Measurements from ENCODE around the gene ARHGAP28. TPM values are rescaled to one million over a fixed set of nuclear protein-coding genes. Genes with fewer than 3 reads are reported as not detected.
"Not testable (repeated sequence)": the region's sequence is repeated elsewhere in the genome, so short reads cannot be mapped to it uniquely, and the experiment has no call there.

Gene ARHGAP28
- total RNA-seq, 4 donors from 2014 or later: 1.0 to 39.0 (median 8.7) TPM

DNA sequence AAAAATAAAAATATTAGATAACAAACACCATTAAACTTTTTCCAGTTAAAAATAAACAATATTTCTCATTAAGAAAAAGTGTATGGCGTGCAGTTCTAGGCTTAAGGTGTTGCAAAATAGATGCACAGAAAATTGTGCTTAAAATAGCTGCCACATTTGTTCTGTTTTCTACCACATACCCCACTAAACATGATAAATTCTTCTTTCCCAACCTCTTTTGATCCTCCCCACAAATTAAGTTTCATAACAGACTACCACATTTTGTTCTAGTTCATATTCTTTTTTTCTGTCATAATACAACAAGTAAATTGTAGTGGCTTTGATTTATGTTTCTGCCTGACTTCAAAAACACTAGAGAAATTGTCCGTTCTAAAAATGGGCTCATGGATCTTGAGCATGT is 64.5 kb downstream of the ARHGAP28 start:
- no peaks in the 10 kb centered on the region for H3K36me3 ChIP-seq
- no peaks in the 10 kb centered on the region for H3K4me1 ChIP-seq
- H3K27ac ChIP-seq: no peak overlapping the region
- no peaks in the 10 kb centered on the region for H3K27me3 ChIP-seq
- H3K4me3 ChIP-seq: no peak overlapping the region
- intact Hi-C loops (cut with DNase I; ENCODE audit: low total_unique reads): no loop called here
- H3K9me3 ChIP-seq: no peaks in the 10 kb centered on the region
- DNase-seq: no peak
- TF ChIP-seq POLR2A (IDR thresholded peaks at IDR 0.05): no peak
- TF ChIP-seq, protein P1, sequence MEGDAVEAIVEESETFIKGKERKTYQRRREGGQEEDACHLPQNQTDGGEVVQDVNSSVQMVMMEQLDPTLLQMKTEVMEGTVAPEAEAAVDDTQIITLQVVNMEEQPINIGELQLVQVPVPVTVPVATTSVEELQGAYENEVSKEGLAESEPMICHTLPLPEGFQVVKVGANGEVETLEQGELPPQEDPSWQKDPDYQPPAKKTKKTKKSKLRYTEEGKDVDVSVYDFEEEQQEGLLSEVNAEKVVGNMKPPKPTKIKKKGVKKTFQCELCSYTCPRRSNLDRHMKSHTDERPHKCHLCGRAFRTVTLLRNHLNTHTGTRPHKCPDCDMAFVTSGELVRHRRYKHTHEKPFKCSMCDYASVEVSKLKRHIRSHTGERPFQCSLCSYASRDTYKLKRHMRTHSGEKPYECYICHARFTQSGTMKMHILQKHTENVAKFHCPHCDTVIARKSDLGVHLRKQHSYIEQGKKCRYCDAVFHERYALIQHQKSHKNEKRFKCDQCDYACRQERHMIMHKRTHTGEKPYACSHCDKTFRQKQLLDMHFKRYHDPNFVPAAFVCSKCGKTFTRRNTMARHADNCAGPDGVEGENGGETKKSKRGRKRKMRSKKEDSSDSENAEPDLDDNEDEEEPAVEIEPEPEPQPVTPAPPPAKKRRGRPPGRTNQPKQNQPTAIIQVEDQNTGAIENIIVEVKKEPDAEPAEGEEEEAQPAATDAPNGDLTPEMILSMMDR (IDR thresholded peaks at IDR 0.05): no peak

DNA sequence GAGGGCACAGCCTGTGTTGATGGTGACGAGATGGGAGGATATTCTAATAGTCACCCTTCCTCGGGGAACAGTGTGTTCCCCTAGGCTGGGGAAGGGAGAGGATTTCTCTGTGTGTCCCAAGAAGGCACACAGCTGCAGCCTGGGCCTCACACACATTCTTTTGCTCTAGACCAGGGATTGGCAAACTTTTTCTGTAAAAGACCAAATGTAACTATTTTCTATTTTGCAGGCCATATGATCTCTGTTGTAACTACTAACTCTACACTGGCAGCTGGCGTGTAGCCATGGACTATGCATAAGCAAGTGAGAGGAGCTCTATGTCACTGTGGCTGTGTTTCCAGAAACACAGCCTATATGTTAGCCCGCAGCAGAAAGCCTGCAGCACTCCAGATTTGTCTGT is 65.8 kb downstream of the ARHGAP28 start:
- H3K27ac ChIP-seq: no peak overlapping the region
- intact Hi-C loops (cut with DNase I; ENCODE audit: low total_unique reads): no loop called here
- no peaks in the 10 kb centered on the region for H3K36me3 ChIP-seq
- H3K4me3 ChIP-seq: no peak overlapping the region
- DNase-seq: no peak
- no peaks in the 10 kb centered on the region for H3K9me3 ChIP-seq
- no peaks in the 10 kb centered on the region for H3K4me1 ChIP-seq
- H3K27me3 ChIP-seq: no peaks in the 10 kb centered on the region
- TF ChIP-seq, protein P1 (IDR thresholded peaks at IDR 0.05): no peak
- TF ChIP-seq POLR2A (IDR thresholded peaks at IDR 0.05): no peak

- Histone ChIP-seq H3K4me1 (no peaks in the 10 kb centered on the region), H3K36me3 (no peaks in the 10 kb centered on the region), H3K27me3 (no peaks in the 10 kb centered on the region), H3K4me3 (no peak overlapping the region), H3K27ac (no peak overlapping the region), H3K9me3 (no peaks in the 10 kb centered on the region)
- intact Hi-C loops (cut with DNase I; ENCODE audit: low total_unique reads): no loop called here
- TF ChIP-seq, protein P1 (IDR thresholded peaks at IDR 0.05): no peak
- TF ChIP-seq POLR2A (IDR thresholded peaks at IDR 0.05): no peak
- no peak for DNase-seq
Measured at GRCh38 chr18:6796511-6796910, 67.0 kb downstream of the ARHGAP28 start.

DNA sequence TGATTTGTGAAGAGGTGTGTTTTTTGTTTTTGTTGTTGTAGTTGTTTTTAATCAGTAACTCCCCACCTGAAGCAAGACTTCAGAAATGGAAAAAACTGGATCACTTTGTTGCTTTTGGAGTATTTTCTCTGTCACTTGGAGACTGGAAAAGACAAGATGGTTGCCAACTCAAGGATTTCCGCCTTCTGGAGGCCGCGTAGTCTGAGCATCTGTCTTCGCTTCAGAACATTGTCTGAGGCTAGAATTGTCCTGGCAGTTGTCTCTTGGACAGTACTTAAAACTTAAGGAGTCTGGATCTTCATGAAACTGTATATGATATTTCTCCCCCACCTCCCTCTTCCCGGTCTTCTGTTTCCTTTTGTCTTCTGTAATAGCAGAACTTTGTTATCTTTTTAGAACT is 67.7 kb downstream of the ARHGAP28 start:
- Histone ChIP-seq H3K27me3 (no peaks in the 10 kb centered on the region), H3K27ac (no peak overlapping the region), H3K36me3 (no peaks in the 10 kb centered on the region), H3K4me3 (no peak overlapping the region), H3K9me3 (no peaks in the 10 kb centered on the region), H3K4me1 (no peaks in the 10 kb centered on the region)
- TF ChIP-seq, protein P1 (IDR thresholded peaks at IDR 0.05): no peak
- no peak for TF ChIP-seq POLR2A (IDR thresholded peaks at IDR 0.05)
- intact Hi-C loops (cut with DNase I; ENCODE audit: low total_unique reads): no loop called here
- no peak for DNase-seq

DNA sequence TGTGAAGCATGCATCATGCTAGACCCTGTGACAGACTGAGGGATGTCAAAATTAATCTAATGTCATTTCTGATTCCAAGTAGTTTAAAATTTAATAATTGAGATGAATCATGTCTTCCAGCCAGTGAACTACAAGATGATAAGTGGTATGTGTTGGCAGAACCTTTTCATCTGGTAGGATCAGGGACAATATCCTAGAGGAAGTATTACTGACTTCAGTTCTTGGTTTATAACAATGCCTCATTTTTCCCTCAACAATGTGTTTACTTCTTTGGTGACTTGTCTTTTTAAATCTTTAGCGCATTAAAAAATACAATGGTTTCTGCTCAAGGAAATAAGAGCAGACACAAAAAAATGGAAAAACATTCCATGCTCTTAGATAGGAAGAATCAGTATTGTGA is 69.4 kb downstream of the ARHGAP28 start:
- Histone ChIP-seq H3K4me3 (no peak overlapping the region), H3K36me3 (no peaks in the 10 kb centered on the region), H3K9me3 (no peaks in the 10 kb centered on the region), H3K27ac (no peak overlapping the region), H3K4me1 (no peaks in the 10 kb centered on the region), H3K27me3 (no peaks in the 10 kb centered on the region)
- TF ChIP-seq, protein P1 (IDR thresholded peaks at IDR 0.05): no peak
- no peak for TF ChIP-seq POLR2A (IDR thresholded peaks at IDR 0.05)
- no peak for DNase-seq
- intact Hi-C loops (cut with DNase I; ENCODE audit: low total_unique reads): no loop called here

DNA sequence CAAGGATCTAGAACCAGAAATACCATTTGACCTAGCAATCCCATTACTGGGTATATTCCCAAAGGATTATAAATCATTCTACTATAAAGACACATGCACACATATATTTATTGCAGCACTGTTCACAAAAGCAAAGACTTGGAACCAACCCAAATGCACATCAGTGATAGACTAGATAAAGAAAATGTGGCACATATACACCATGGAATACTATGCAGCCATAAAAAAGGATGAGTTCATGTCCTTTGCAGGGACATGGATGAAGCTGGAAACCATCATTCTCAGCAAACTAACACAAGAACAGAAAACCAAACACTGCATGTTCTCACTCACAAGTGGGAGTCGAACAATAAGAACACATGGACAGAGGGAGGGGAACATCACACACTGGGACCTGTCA is 70.8 kb downstream of the ARHGAP28 start:
- H3K36me3 ChIP-seq; intact Hi-C loops (cut with DNase I; ENCODE audit: low total_unique reads); H3K9me3 ChIP-seq; DNase-seq; H3K4me3 ChIP-seq; H3K4me1 ChIP-seq; H3K27ac ChIP-seq; H3K27me3 ChIP-seq: not testable (repeated sequence)
